K562 (cell line): ENCODE results near the gene DCTN5. TPM values are rescaled to one million over a fixed set of nuclear protein-coding genes. Genes with fewer than 3 reads are reported as not detected.

Experiments used
- BCOR ChIP-seq: fragments of 450-650 bp; IDR thresholded peaks from 2 replicates; pipeline ENCODE4 v1.6.1; 2016
- HNRNPH1 ChIP-seq: fragments of 200-400 bp; formaldehyde crosslinking; optimal IDR thresholded peaks from 2 replicates; pipeline ENCODE3; 2017; ENCODE audit warnings: low read depth, mild to moderate bottlenecking, low read length, moderate library complexity
- MED1 ChIP-seq: sonication (generic); formaldehyde crosslinking; IDR thresholded peaks from 2 replicates; pipeline ENCODE4 v1.8.1; 2023; ENCODE audit warnings: missing genetic modification reagents, borderline replicate concordance
- NFE2L1 ChIP-seq: fragments of 450-650 bp; IDR thresholded peaks from 2 replicates; pipeline ENCODE4 v1.6.1; 2016; ENCODE audit warnings: missing genetic modification characterization, low read depth, mild to moderate bottlenecking, missing compliant biosample characterization, moderate library complexity, borderline replicate concordance
- NFRKB ChIP-seq: fragments of 450-650 bp; IDR thresholded peaks from 2 replicates; pipeline ENCODE4 v1.6.1; 2016; ENCODE audit warnings: low read depth
- POLR2AphosphoS2 ChIP-seq: IDR thresholded peaks from 2 replicates; pipeline ENCODE4 v1.6.1; 2012; ENCODE audit warnings: low read length, improper control_type of control experiment
- REST ChIP-seq, 2 experiments: fragments of 450-650 bp; formaldehyde crosslinking in 1 of 2; IDR thresholded peaks; 2 replicates each; pipeline versions ENCODE4 v1.4.0 to v1.6.1; 2014 to 2020; ENCODE audit warnings: mild to moderate bottlenecking in 2 of 2, borderline replicate concordance in 1 of 2, low read depth in 1 of 2
- TCF3 ChIP-seq: sonication (generic); formaldehyde crosslinking; IDR thresholded peaks from 2 replicates; pipeline ENCODE4 v1.4.0; 2020; ENCODE audit warnings: mild to moderate bottlenecking, missing genetic modification reagents
- VEZF1 ChIP-seq: fragments of 200-800 bp; sonication (Bioruptor generic); IDR thresholded peaks from 2 replicates; pipeline ENCODE4 v1.6.1; 2017; ENCODE audit warnings: missing genetic modification characterization, missing compliant biosample characterization
- ZBTB26 ChIP-seq: fragments of 450-650 bp; formaldehyde crosslinking; IDR thresholded peaks from 2 replicates; pipeline ENCODE4 v1.4.0; 2022; ENCODE audit warnings: missing genetic modification characterization
- ZKSCAN1 ChIP-seq: fragments of 150-350 bp; IDR thresholded peaks from 2 replicates; pipeline ENCODE4 v1.6.1; 2016; ENCODE audit warnings: low read depth, low read length
- polyA plus RNA-seq, 8 experiments: library from polyadenylated mRNA; depleted of rRNA in 4 of 8; stranded (reverse) in 5 of 8; unstranded in 3 of 8; fragments of >200 nt; fragmentation: Nextera tagmentation in 2 of 8; fragmentation: Illumina TruSeq in 1 of 8; extraction: Ambion mirVana in 2 of 8; extraction: Trizol in 1 of 8; gene quantifications; 2 replicates each; pipeline versions ENCODE4 v1.2.1 to v1.2.3, GENCODE V29; 2011 to 2014; ENCODE audit warnings: inconsistent platforms in 1 of 8, missing spikeins in 1 of 8
- total RNA-seq, 7 experiments: library from RNA; depleted of rRNA in 6 of 7; stranded (reverse); fragments of >200 nt in 6 of 7; fragmentation: Illumina TruSeq in 2 of 7; extraction: Trizol in 2 of 7; gene quantifications; 2 replicates each; pipeline versions ENCODE4 v1.2.1 to v1.2.3, GENCODE V29; 2011 to 2021; ENCODE audit warnings: low replicate concordance in 1 of 7
- TF ChIP-seq, protein P1 (sequence below): fragments of 150-350 bp; conservative IDR thresholded peaks from 2 replicates; pipeline ENCODE4 v1.6.1; 2014; ENCODE audit warnings: low read length
- TF ChIP-seq, protein P2 (sequence below): sonication (generic); formaldehyde crosslinking; IDR thresholded peaks from 2 replicates; pipeline ENCODE4 v1.8.0; 2022; ENCODE audit warnings: mild to moderate bottlenecking, missing genetic modification reagents

The DCTN5 gene
- total and polyA plus RNA-seq, 9 of the 15 experiments (the other 6 are each of a cell fraction or from before 2014, with no cell fraction given): 35.8 to 149 (median 75.9) TPM

DNA sequence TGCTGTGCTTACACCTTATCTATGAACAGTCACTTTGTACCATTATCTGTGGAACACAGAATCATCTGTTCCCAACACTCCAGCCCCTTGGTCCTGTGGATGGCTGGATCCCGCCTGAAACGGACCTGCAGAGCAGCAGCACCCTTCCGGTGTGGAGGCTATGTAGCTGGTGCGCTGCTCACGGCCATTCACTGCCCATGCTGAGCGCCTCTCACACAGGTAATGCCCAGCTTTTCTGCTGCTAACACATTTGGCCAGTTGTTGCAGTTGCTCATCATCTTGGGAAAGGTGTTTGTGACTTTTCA, 26.0 kb downstream of the DCTN5 start (continued):
- TF ChIP-seq ZBTB26 (CRISPR knock-in tag) (no peak), BCOR (no peak), POLR2AphosphoS2 (no peak), REST (IDR thresholded peaks at IDR 0.05; ENCODE audit: borderline replicate concordance) (no peak), REST (CRISPR knock-in tag; IDR thresholded peaks at IDR 0.05; ENCODE audit: low read depth) (no peak), VEZF1 (CRISPR knock-in tag) (no peak), HNRNPH1 (no peak), ZKSCAN1 (0 out of 2 replicates have a peak, but pooled peaks have one; percentile 27), NFRKB (no peak), TCF3 (CRISPR knock-in tag) (peak; percentile 98), MED1 (CRISPR knock-in tag) (no peak), NFE2L1 (tag) (no peak)
- TF ChIP-seq, protein P1, sequence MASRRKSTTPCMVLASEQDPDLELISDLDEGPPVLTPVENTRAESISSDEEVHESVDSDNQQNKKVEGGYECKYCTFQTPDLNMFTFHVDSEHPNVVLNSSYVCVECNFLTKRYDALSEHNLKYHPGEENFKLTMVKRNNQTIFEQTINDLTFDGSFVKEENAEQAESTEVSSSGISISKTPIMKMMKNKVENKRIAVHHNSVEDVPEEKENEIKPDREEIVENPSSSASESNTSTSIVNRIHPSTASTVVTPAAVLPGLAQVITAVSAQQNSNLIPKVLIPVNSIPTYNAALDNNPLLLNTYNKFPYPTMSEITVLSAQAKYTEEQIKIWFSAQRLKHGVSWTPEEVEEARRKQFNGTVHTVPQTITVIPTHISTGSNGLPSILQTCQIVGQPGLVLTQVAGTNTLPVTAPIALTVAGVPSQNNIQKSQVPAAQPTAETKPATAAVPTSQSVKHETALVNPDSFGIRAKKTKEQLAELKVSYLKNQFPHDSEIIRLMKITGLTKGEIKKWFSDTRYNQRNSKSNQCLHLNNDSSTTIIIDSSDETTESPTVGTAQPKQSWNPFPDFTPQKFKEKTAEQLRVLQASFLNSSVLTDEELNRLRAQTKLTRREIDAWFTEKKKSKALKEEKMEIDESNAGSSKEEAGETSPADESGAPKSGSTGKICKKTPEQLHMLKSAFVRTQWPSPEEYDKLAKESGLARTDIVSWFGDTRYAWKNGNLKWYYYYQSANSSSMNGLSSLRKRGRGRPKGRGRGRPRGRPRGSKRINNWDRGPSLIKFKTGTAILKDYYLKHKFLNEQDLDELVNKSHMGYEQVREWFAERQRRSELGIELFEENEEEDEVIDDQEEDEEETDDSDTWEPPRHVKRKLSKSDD: no peak
- TF ChIP-seq, protein P2, sequence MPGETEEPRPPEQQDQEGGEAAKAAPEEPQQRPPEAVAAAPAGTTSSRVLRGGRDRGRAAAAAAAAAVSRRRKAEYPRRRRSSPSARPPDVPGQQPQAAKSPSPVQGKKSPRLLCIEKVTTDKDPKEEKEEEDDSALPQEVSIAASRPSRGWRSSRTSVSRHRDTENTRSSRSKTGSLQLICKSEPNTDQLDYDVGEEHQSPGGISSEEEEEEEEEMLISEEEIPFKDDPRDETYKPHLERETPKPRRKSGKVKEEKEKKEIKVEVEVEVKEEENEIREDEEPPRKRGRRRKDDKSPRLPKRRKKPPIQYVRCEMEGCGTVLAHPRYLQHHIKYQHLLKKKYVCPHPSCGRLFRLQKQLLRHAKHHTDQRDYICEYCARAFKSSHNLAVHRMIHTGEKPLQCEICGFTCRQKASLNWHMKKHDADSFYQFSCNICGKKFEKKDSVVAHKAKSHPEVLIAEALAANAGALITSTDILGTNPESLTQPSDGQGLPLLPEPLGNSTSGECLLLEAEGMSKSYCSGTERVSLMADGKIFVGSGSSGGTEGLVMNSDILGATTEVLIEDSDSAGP: no peak
